Small intestine (tissue), 4 donors: Measurements from ENCODE around the gene HELQ. TPM values are rescaled to one million over a fixed set of nuclear protein-coding genes. Genes with fewer than 3 reads are reported as not detected.

Experiments used
- polyA plus RNA-seq, 4 donors: library from polyadenylated mRNA; stranded (reverse) in 3 of 4; unstranded in 1 of 4; fragments of 200-250 nt in 3 of 4; fragments of 120-200 nt in 1 of 4; gene quantifications; one replicate each; pipeline versions ENCODE4 v1.2.1 to v1.2.3, GENCODE V29; 2013
- donor health status: healthy with polysubstance abuse.
- donor health status: Bipolar disorder and iron deficiency.
- donor health status: healthy.

Gene HELQ
- polyA plus RNA-seq, 4 donors, result 4.9 to 13.0 (median 6.6) TPM

Other genes starting within 250 kb of the HELQ start
- 10 to 100 TPM in 2 of 4 donors, 1 to 10 TPM in 2; 6.3 to 21.7 (median 11.3) TPM for gene COQ2, start 171.0 kb downstream of the HELQ start, polyA plus RNA-seq
- gene HPSE, start 121.0 kb downstream of the HELQ start, polyA plus RNA-seq, result 1 to 10 TPM in 3 of 4 donors, under 1 TPM in 1; 0.45 to 2.5 (median 1.7) TPM
- gene MRPS18C, start 235 bp upstream of the HELQ start, polyA plus RNA-seq, result 10 to 100 TPM; 29.5 to 43.8 (median 33.2) TPM
- 10 to 100 TPM in 1 of 4 donors, 1 to 10 TPM in 3; 3.4 to 16.6 (median 5.1) TPM for gene ABRAXAS1, start 29.3 kb upstream of the HELQ start, polyA plus RNA-seq
- gene GPAT3, start 80.3 kb upstream of the HELQ start, polyA plus RNA-seq, result 10 to 100 TPM; 12.9 to 22.4 (median 18.6) TPM